K562 (cell line): ENCODE data around the gene C12orf54. TPM values are rescaled to one million over a fixed set of nuclear protein-coding genes. Genes with fewer than 3 reads are reported as not detected.
A peak's percentile ranks its signal among the peaks of the same experiment; 100 is the strongest.

Source experiments
- ATAC-seq: fragments of 200-7000 bp; cut with Tn5 transposase; 3 replicates; pipeline ENCODE4 v1.9.1; 2020; ENCODE audit warnings: moderate library complexity
- BruUV-seq: library from RNA; stranded (reverse); fragments of 400-500 nt; replicated peaks from 2 replicates; lab custom pipeline; 2021; lab: Mats Ljungman, UMichigan
- CTCF ChIA-PET: fragments of 300-600 bp; formaldehyde crosslinking; extraction: SDS; loops from one replicate; lab custom pipeline; 2021; ENCODE audit warnings: low intra/inter-chr PET ratio; lab: Yijun Ruan, JAX
- POLR2A ChIA-PET: fragments of 300-600, 350-650 bp; sonication (Branson Sonifier 250); formaldehyde crosslinking; extraction: SDS; loops from one replicate; lab custom pipeline; 2021; ENCODE audit warnings: antibody characterized with exemption, inconsistent platforms; lab: Yijun Ruan, JAX
- DNase-seq, 4 experiments: peaks; one replicate each; pipeline versions ENCODE4 v3.0.0 to v3.0.0-alpha.2; 2011 to 2018; ENCODE audit warnings: low spot score in 3 of 4, mixed read lengths in 3 of 4; ENCODE audit errors: extremely low read depth in 1 of 4
- FAIRE-seq: peaks from 2 replicates; lab custom pipeline; 2011; peaks lifted over from hg19 to GRCh38; lab: Jason Lieb, UNC
- H2AFZ ChIP-seq: 2 replicates; pipeline ENCODE4 v1.6.0; 2011; ENCODE audit warnings: low read depth, low read length, control low read depth, inconsistent platforms
- H3K27ac ChIP-seq: fragments of 200-600 bp; 3 replicates; pipeline ENCODE4 v1.8.0; 2011; ENCODE audit warnings: low read depth, mild to moderate bottlenecking, control low read depth, inconsistent platforms, low read length, moderate library complexity, mixed read lengths; ENCODE audit errors: extremely low read depth
- H3K27me3 ChIP-seq, 2 experiments: fragments of 300-600 bp in 1 of 2; 2 replicates in 1 of 2; 3 replicates in 1 of 2; pipeline versions ENCODE4 v1.6.0 to v1.8.0; 2011; ENCODE audit warnings: inconsistent platforms in 2 of 2, low read length in 2 of 2, mild to moderate bottlenecking in 1 of 2, mixed read lengths in 1 of 2, moderate library complexity in 1 of 2; ENCODE audit not compliant: control insufficient read depth in 2 of 2, insufficient read depth in 2 of 2
- H3K36me3 ChIP-seq: fragments of 300-600 bp; 3 replicates; pipeline ENCODE4 v1.8.0; 2011; ENCODE audit warnings: mild to moderate bottlenecking, low read length, inconsistent platforms; ENCODE audit not compliant: control insufficient read depth, insufficient read depth
- H3K4me1 ChIP-seq, 2 experiments: fragments of 200-600 bp in 1 of 2; replicated peaks in 1 of 2; 2 replicates in 1 of 2; 3 replicates in 1 of 2; pipeline versions ENCODE4 v1.5.1 to v1.8.0; 2011; ENCODE audit warnings: inconsistent platforms in 2 of 2, low read length in 2 of 2, mild to moderate bottlenecking in 1 of 2, mixed read lengths in 1 of 2, moderate library complexity in 1 of 2; ENCODE audit not compliant: control insufficient read depth in 2 of 2, insufficient read depth in 2 of 2
- H3K4me2 ChIP-seq: 2 replicates; pipeline ENCODE4 v1.6.1; 2011; ENCODE audit warnings: low read length, control low read depth, inconsistent platforms, mixed read lengths; ENCODE audit not compliant: insufficient read depth
- H3K4me3 ChIP-seq: fragments of 200-600 bp; sonication (generic), shearing (Covaris generic); 2 replicates; pipeline ENCODE4 v1.5.1; 2016; ENCODE audit warnings: control low read depth, inconsistent platforms
- H3K79me2 ChIP-seq: fragments of 200-600 bp; 3 replicates; pipeline ENCODE4 v1.8.0; 2011; ENCODE audit warnings: low read length, inconsistent platforms; ENCODE audit not compliant: control insufficient read depth, insufficient read depth
- H3K9ac ChIP-seq, 2 experiments: 2 replicates each; pipeline versions ENCODE4 v1.6.0 to v1.6.1; 2011; ENCODE audit warnings: low read depth in 2 of 2, low read length in 2 of 2, control low read depth in 1 of 2, inconsistent platforms in 1 of 2, mild to moderate bottlenecking in 1 of 2, mixed read lengths in 1 of 2; ENCODE audit not compliant: insufficient read depth in 1 of 2
- H3K9me1 ChIP-seq: one replicate; pipeline ENCODE4 v1.6.0; 2011; ENCODE audit warnings: inconsistent platforms, mild to moderate bottlenecking, low read length, moderate library complexity; ENCODE audit not compliant: control insufficient read depth, insufficient read depth
- H3K9me3 ChIP-seq: replicated peaks from 2 replicates; pipeline ENCODE4 v1.5.1; 2011; ENCODE audit warnings: low read depth, low read length, inconsistent platforms; ENCODE audit not compliant: control insufficient read depth, insufficient read depth
- H4K20me1 ChIP-seq: replicated peaks from 2 replicates; pipeline ENCODE4 v1.6.1; 2011; ENCODE audit warnings: low read length, inconsistent platforms, mixed read lengths; ENCODE audit not compliant: control insufficient read depth, insufficient read depth
- ARID2 ChIP-seq: fragments of 450-650 bp; IDR thresholded peaks from 2 replicates; pipeline ENCODE4 v1.6.1; 2017; ENCODE audit warnings: antibody characterized with exemption, mild to moderate bottlenecking
- ESRRA ChIP-seq: fragments of 450-650 bp; IDR thresholded peaks from 2 replicates; pipeline ENCODE4 v1.6.1; 2014; ENCODE audit warnings: low read depth, mild to moderate bottlenecking, moderate library complexity, borderline replicate concordance
- FOXA3 ChIP-seq, 2 experiments: fragments of 450-650 bp in 1 of 2; sonication (generic) in 1 of 2; formaldehyde crosslinking; IDR thresholded peaks in 1 of 2; conservative IDR thresholded peaks in 1 of 2; 2 replicates each; pipeline versions ENCODE4 v1.4.0 to v1.8.0; 2020 to 2022; ENCODE audit warnings: mild to moderate bottlenecking in 2 of 2, missing genetic modification reagents in 1 of 2
- HDGF ChIP-seq: fragments of 450-650 bp; IDR thresholded peaks from 2 replicates; pipeline ENCODE4 v1.6.1; 2016
- MTA1 ChIP-seq: fragments of 450-650 bp; IDR thresholded peaks from 2 replicates; pipeline ENCODE4 v1.6.1; 2017; ENCODE audit warnings: borderline replicate concordance
- RBM25 ChIP-seq: fragments of 200-400 bp; formaldehyde crosslinking; IDR thresholded peaks from 2 replicates; pipeline ENCODE4 v1.6.1; 2018; ENCODE audit warnings: low read length, low read depth, moderate library complexity; ENCODE audit not compliant: severe bottlenecking
- SNIP1 ChIP-seq: fragments of 450-650 bp; IDR thresholded peaks from 2 replicates; pipeline ENCODE4 v1.7.1; 2017; ENCODE audit warnings: low read depth, mild to moderate bottlenecking
- ZNF134 ChIP-seq: fragments of 250-450 bp; sonication (Bioruptor Pico); conservative IDR thresholded peaks from 2 replicates; pipeline ENCODE4 v1.4.0; 2020
- WGBS: fragments of 100-300 bp; shearing (Covaris generic); methylation state at CpG from one replicate; pipeline ENCODE4 v1.1.6; 2016; ENCODE audit warnings: low coverage, mixed read lengths; ENCODE audit not compliant: insufficient coverage; ENCODE audit errors: missing lambda C conversion rate; 5-methylcytosine and 5-hydroxymethylcytosine counted together
- in situ Hi-C: fragments of 300-500 bp; cut with MboI; formaldehyde crosslinking; loops from 4 replicates; pipeline ENCODE4 v1.15.0; 2018; ENCODE audit warnings: inconsistent platforms, mixed read lengths
- intact Hi-C: fragments of 100-400 bp; cut with micrococcal nuclease; formaldehyde crosslinking; loops from 2 replicates; pipeline ENCODE4 v1.14.2; 2022
- polyA plus RNA-seq, 8 experiments: library from polyadenylated mRNA; depleted of rRNA in 4 of 8; stranded (reverse) in 5 of 8; unstranded in 3 of 8; fragments of >200 nt; fragmentation: Nextera tagmentation in 2 of 8; fragmentation: Illumina TruSeq in 1 of 8; extraction: Ambion mirVana in 2 of 8; extraction: Trizol in 1 of 8; gene quantifications; 2 replicates each; pipeline versions ENCODE4 v1.2.1 to v1.2.3, GENCODE V29; 2011 to 2014; ENCODE audit warnings: inconsistent platforms in 1 of 8, missing spikeins in 1 of 8
- total RNA-seq, 7 experiments: library from RNA; depleted of rRNA in 6 of 7; stranded (reverse); fragments of >200 nt in 6 of 7; fragmentation: Illumina TruSeq in 2 of 7; extraction: Trizol in 2 of 7; gene quantifications; 2 replicates each; pipeline versions ENCODE4 v1.2.1 to v1.2.3, GENCODE V29; 2011 to 2021; ENCODE audit warnings: low replicate concordance in 1 of 7
- TF ChIP-seq, protein P1 (sequence below): sonication (generic); formaldehyde crosslinking; IDR thresholded peaks from 2 replicates; pipeline ENCODE4 v1.9.0; 2022; ENCODE audit warnings: mild to moderate bottlenecking, missing genetic modification reagents
- TF ChIP-seq, protein P2 (sequence below), 2 experiments: fragments of 450-650 bp; formaldehyde crosslinking in 1 of 2; IDR thresholded peaks; 2 replicates each; pipeline versions ENCODE4 v1.4.0 to v1.6.1; 2014 to 2020; ENCODE audit warnings: mild to moderate bottlenecking in 2 of 2, borderline replicate concordance in 1 of 2, low read depth in 1 of 2
- TF ChIP-seq, protein P3 (sequence below): fragments of 450-650 bp; IDR thresholded peaks from 2 replicates; pipeline ENCODE4 v1.6.1; 2017; ENCODE audit warnings: mild to moderate bottlenecking, moderate library complexity

C12orf54 gene
- total and polyA plus RNA-seq, 9 of the 15 experiments (the other 6 are each of a cell fraction or from before 2014, with no cell fraction given), result not detected

DNA sequence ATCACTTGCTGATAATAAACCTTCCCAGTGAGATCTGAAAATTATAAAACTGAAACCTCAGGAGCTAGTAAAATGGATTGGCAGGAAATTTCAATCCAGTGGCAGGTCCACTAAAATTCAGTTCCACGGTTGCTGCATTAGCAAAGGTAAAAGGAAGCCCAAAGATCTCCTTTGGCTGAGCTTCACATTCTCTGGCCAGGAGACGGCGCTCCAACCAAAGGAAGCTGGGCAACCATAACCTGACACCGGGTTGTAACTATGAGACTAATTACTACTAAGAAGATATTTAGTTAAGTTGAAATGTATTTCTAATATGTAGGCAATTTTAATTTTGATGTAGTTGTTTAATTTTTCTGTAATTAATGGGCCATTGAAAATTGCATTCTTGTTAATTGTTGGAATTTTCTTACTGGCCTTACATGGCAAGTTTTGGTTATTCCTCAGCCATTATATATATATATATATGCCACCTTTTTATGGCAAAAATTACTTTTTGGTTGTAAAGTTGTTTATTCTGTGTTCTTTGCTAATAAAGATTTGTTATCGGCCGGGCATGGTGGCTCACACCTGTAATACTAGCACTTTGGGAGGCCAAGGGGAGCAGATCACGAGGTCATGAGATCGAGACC lies 60.1 kb downstream of the C12orf54 start:
- in situ Hi-C loops, result loop anchor here (5.0 to 25.0 kb wide), 2 partner anchors 75 to 245 kb away; partner anchors contain the start of gene ADCY6
- TF ChIP-seq ESRRA, result no peak
- TF ChIP-seq RBM25, result no peak
- TF ChIP-seq, protein P1, sequence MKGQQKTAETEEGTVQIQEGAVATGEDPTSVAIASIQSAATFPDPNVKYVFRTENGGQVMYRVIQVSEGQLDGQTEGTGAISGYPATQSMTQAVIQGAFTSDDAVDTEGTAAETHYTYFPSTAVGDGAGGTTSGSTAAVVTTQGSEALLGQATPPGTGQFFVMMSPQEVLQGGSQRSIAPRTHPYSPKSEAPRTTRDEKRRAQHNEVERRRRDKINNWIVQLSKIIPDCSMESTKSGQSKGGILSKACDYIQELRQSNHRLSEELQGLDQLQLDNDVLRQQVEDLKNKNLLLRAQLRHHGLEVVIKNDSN, result no peak
- no peak for TF ChIP-seq FOXA3 (CRISPR knock-in tag; conservative IDR thresholded peaks at IDR 0.05 in 1 of 2, IDR thresholded peaks at IDR 0.05 in 1 of 2)
- TF ChIP-seq HDGF, result no peak
- TF ChIP-seq, protein P2, sequence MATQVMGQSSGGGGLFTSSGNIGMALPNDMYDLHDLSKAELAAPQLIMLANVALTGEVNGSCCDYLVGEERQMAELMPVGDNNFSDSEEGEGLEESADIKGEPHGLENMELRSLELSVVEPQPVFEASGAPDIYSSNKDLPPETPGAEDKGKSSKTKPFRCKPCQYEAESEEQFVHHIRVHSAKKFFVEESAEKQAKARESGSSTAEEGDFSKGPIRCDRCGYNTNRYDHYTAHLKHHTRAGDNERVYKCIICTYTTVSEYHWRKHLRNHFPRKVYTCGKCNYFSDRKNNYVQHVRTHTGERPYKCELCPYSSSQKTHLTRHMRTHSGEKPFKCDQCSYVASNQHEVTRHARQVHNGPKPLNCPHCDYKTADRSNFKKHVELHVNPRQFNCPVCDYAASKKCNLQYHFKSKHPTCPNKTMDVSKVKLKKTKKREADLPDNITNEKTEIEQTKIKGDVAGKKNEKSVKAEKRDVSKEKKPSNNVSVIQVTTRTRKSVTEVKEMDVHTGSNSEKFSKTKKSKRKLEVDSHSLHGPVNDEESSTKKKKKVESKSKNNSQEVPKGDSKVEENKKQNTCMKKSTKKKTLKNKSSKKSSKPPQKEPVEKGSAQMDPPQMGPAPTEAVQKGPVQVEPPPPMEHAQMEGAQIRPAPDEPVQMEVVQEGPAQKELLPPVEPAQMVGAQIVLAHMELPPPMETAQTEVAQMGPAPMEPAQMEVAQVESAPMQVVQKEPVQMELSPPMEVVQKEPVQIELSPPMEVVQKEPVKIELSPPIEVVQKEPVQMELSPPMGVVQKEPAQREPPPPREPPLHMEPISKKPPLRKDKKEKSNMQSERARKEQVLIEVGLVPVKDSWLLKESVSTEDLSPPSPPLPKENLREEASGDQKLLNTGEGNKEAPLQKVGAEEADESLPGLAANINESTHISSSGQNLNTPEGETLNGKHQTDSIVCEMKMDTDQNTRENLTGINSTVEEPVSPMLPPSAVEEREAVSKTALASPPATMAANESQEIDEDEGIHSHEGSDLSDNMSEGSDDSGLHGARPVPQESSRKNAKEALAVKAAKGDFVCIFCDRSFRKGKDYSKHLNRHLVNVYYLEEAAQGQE (IDR thresholded peaks at IDR 0.05; ENCODE audit: borderline replicate concordance), result peak; percentile 92
- TF ChIP-seq, protein P2 (CRISPR knock-in tag; IDR thresholded peaks at IDR 0.05; ENCODE audit: low read depth), result no peak
- no peak for TF ChIP-seq SNIP1
- TF ChIP-seq MTA1, result no peak
- TF ChIP-seq ARID2, result peak; percentile 82; the same call in 1 of the 2 replicates
- no peak for TF ChIP-seq ZNF134 (CRISPR knock-in tag)
- TF ChIP-seq, protein P3, sequence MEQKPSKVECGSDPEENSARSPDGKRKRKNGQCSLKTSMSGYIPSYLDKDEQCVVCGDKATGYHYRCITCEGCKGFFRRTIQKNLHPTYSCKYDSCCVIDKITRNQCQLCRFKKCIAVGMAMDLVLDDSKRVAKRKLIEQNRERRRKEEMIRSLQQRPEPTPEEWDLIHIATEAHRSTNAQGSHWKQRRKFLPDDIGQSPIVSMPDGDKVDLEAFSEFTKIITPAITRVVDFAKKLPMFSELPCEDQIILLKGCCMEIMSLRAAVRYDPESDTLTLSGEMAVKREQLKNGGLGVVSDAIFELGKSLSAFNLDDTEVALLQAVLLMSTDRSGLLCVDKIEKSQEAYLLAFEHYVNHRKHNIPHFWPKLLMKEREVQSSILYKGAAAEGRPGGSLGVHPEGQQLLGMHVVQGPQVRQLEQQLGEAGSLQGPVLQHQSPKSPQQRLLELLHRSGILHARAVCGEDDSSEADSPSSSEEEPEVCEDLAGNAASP, result no peak

More for the DNA sequence above, 60.1 kb downstream of the C12orf54 start:
- Histone ChIP-seq H3K4me1 (peaks cover 0 to 4% of the 10 kb centered on the region in 2 experiments; a peak in 2 of 5 replicates), H3K9me3 (no peaks in the 10 kb centered on the region), H3K4me3 (no peak overlapping the region), H3K9me1 (no peaks in the 10 kb centered on the region), H3K27ac (no peak overlapping the region), H3K9ac (no peak overlapping the region), H4K20me1 (no peaks in the 10 kb centered on the region), H3K27me3 (no peaks in the 10 kb centered on the region), H2AFZ (0 out of 2 replicates have a peak overlapping the region, but pooled peaks have one; percentile 15), H3K4me2 (no peak overlapping the region), H3K79me2 (no peaks in the 10 kb centered on the region), H3K36me3 (no peaks in the 10 kb centered on the region)
- ChIA-PET CTCF (interaction anchor here (0.5 to 7.6 kb wide), 3 partner anchors 69 to 253 kb away, joined by 3 to 91 read pairs (median 18); no protein-coding TSS in a partner anchor), POLR2A (interaction anchor here (0.8 kb wide), 1 partner anchor 70 kb away, joined by 4 read pairs; the partner anchor contains the start of gene ANP32D)
- DNase-seq (peak; percentile 50 to 74 (median 54)), FAIRE-seq (peak; percentile 79), ATAC-seq (peak; percentile 90)
- 24% methylated on average over 8 of the region's 8 CpGs for WGBS
- no TSS peak for BruUV-seq
- intact Hi-C loops, result loop anchor here (1.0 to 5.0 kb wide), 3 partner anchors 60 to 253 kb away; no protein-coding TSS in a partner anchor
